IPS-18a (cell line): ENCODE measurements around the gene ATP13A1.

Experiments
- H3K27ac ChIP-seq: one replicate; pipeline ENCODE4 v1.5.1; 2013; ENCODE audit warnings: low read length
- H3K27me3 ChIP-seq: one replicate; pipeline ENCODE4 v1.6.1; 2013; ENCODE audit warnings: mild to moderate bottlenecking, low read length; ENCODE audit not compliant: control insufficient read depth, insufficient read depth
- H3K36me3 ChIP-seq: one replicate; pipeline ENCODE4 v1.6.1; 2013; ENCODE audit warnings: low read depth, low read length; ENCODE audit not compliant: control insufficient read depth
- H3K4me1 ChIP-seq: one replicate; pipeline ENCODE4 v1.6.1; 2013; ENCODE audit warnings: low read depth, low read length; ENCODE audit not compliant: control insufficient read depth
- H3K4me3 ChIP-seq: one replicate; pipeline ENCODE4 v1.5.1; 2013; ENCODE audit warnings: low read length
- H3K9ac ChIP-seq: one replicate; pipeline ENCODE4 v1.6.1; 2013; ENCODE audit warnings: mild to moderate bottlenecking, low read length, moderate library complexity
- H3K9me3 ChIP-seq: one replicate; pipeline ENCODE4 v1.6.1; 2013; ENCODE audit warnings: low read depth, low read length; ENCODE audit not compliant: control insufficient read depth

The ATP13A1 gene

GRCh38 chr19:19661675-19662251 lies 1.7 kb downstream of the ATP13A1 start:
- H3K27ac ChIP-seq, result no peak overlapping the region
- no peaks in the 10 kb centered on the region for H3K27me3 ChIP-seq
- H3K36me3 ChIP-seq, result peaks cover 28% of the 10 kb centered on the region
- no peak overlapping the region for H3K9ac ChIP-seq
- H3K4me3 ChIP-seq, result no peak overlapping the region
- peaks cover 6% of the 10 kb centered on the region for H3K4me1 ChIP-seq
- H3K9me3 ChIP-seq, result no peaks in the 10 kb centered on the region

- Histone ChIP-seq H3K9me3 (no peaks in the 10 kb centered on the region), H3K9ac (no peak overlapping the region), H3K4me3 (no peak overlapping the region), H3K36me3 (peaks cover 34% of the 10 kb centered on the region), H3K27ac (no peak overlapping the region), H3K4me1 (peaks cover 6% of the 10 kb centered on the region), H3K27me3 (no peaks in the 10 kb centered on the region)
Measured at GRCh38 chr19:19661141-19661674, 2.3 kb downstream of the ATP13A1 start.

- Histone ChIP-seq H3K27me3 (no peaks in the 10 kb centered on the region), H3K9me3 (no peaks in the 10 kb centered on the region), H3K9ac (no peak overlapping the region), H3K4me1 (peaks cover 6% of the 10 kb centered on the region), H3K27ac (no peak overlapping the region), H3K4me3 (no peak overlapping the region), H3K36me3 (peaks cover 48% of the 10 kb centered on the region)
Measured at GRCh38 chr19:19659646-19660245, 3.7 kb downstream of the ATP13A1 start.

GRCh38 chr19:19657397-19657783 lies 6.1 kb downstream of the ATP13A1 start:
- Histone ChIP-seq H3K27ac (no peak overlapping the region), H3K4me1 (peaks cover under 1% of the 10 kb centered on the region), H3K27me3 (no peaks in the 10 kb centered on the region), H3K9me3 (no peaks in the 10 kb centered on the region), H3K36me3 (peaks cover 72% of the 10 kb centered on the region), H3K4me3 (no peak overlapping the region), H3K9ac (no peak overlapping the region)

DNA sequence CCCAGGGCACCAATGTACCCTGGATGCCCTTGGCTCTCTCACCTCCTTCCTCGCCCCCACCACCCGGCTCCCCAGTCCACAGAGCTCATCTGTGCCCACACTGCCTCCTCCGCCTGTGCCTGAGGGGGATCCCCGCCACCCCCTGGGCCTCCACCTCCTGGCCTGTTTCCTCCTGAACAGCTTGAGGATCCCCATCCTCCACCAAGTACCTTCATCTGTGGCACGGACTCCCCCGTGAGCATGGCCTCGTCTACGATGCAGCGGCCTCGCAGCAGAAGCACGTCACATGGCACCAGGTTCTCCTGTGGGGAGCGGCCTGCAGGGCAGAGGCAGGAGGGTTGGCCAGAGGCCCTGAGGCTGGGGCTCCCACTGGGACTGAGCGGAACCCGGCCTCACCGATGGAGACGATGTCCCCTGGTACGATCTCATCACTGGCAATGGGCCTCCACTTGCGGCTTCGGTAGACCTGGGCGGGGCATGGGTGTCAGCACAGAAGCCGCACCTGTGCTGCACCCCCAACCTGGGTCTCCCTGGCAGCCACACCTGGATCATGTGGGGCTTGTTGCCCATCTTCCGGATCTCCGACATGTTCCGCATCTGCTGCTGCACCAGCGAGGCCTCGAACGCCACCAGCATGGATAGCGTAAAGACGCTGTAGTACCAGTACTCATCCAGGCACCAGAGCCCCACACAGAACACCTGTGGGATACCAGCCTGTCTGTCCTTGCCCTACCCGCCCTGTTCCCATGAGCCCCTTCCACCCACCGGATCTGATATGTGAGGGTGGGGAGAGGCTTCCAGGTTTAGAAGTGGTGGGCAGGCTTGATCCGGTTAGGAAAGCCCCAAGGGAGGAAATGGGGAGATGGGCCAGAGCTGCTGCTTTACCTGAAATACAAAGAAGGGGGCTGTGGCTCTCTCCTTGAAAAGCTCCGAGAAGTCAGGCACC lies 6.8 kb downstream of the ATP13A1 start:
- no peaks in the 10 kb centered on the region for H3K9me3 ChIP-seq
- no peak overlapping the region for H3K9ac ChIP-seq
- H3K27ac ChIP-seq, result no peak overlapping the region

DNA sequence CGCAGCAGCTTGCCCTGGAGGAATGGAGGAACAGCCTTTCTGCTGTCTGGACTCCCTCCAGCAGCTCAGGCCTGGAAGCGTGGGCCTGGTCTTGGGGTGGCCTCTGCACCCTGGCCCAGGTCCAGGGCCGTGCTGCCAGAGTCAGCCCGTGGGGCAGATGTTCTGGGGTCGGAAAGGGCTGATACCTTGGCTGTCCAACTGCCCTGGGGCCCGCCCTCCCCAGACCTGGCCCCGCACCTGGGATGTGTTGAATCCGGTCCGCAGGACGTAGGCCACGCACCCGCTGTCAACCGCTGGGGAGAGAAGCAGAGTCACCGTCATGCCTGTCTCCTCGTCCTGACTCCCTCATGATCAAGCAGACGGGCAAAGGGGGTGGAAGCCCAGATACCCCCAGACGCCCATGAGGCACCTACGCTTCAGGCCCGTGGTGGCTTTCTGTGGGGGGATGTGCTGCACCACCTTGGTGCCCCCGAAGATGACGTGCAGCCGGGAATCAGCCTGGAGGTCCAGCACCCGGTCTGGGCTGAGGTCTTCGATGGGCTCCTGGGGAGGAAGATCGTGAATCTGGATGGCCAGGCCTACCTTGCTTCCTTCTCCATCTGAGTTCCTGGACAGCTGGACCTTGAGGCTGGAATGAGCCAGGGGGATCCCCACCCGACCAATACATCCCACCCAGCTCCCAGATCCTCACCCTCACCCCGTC lies 7.7 kb downstream of the ATP13A1 start:
- Histone ChIP-seq H3K4me3 (no peak overlapping the region), H3K9ac (no peak overlapping the region), H3K27ac (no peak overlapping the region), H3K27me3 (no peaks in the 10 kb centered on the region), H3K4me1 (no peaks in the 10 kb centered on the region), H3K9me3 (no peaks in the 10 kb centered on the region), H3K36me3 (peaks cover 85% of the 10 kb centered on the region)

More for the DNA sequence above, 6.8 kb downstream of the ATP13A1 start:
- no peaks in the 10 kb centered on the region for H3K4me1 ChIP-seq
- H3K27me3 ChIP-seq, result no peaks in the 10 kb centered on the region
- H3K4me3 ChIP-seq, result no peak overlapping the region
- H3K36me3 ChIP-seq, result peaks cover 79% of the 10 kb centered on the region

GRCh38 chr19:19655051-19655594 lies 8.4 kb downstream of the ATP13A1 start:
- Histone ChIP-seq H3K27me3 (no peaks in the 10 kb centered on the region), H3K4me3 (no peak overlapping the region), H3K27ac (no peak overlapping the region), H3K9ac (no peak overlapping the region), H3K4me1 (no peaks in the 10 kb centered on the region), H3K36me3 (peaks cover 85% of the 10 kb centered on the region), H3K9me3 (no peaks in the 10 kb centered on the region)

DNA sequence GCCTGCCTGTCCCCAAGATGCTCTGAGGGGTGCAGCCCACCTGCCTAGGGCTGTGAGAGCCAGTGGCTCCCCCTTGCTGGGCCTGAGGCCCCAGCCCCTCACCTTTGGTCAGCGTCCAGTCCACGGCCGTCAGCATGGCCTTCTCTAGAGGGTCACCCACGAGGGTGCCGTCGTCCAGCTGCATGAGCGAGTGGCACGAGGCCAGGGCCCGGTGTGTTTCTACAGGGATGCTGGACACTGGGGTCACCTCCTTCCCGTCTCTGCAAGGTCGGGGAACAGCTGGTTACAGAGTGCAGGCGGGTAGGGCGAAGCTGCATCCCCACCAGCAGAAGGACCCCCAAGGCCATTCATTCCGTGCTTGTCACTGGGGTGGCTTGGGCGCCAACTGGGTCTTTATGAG lies 9.0 kb downstream of the ATP13A1 start:
- H3K36me3 ChIP-seq, result peaks cover 86% of the 10 kb centered on the region

GRCh38 chr19:19653597-19654147 lies 9.8 kb downstream of the ATP13A1 start:
- peaks cover 87% of the 10 kb centered on the region for H3K36me3 ChIP-seq
- H3K27ac ChIP-seq, result no peak overlapping the region

More for the DNA sequence above, 9.0 kb downstream of the ATP13A1 start:
- H3K27ac ChIP-seq, result no peak overlapping the region
- no peak overlapping the region for H3K4me3 ChIP-seq
- H3K9ac ChIP-seq, result no peak overlapping the region
- no peaks in the 10 kb centered on the region for H3K27me3 ChIP-seq
- H3K4me1 ChIP-seq, result no peaks in the 10 kb centered on the region
- no peaks in the 10 kb centered on the region for H3K9me3 ChIP-seq

DNA sequence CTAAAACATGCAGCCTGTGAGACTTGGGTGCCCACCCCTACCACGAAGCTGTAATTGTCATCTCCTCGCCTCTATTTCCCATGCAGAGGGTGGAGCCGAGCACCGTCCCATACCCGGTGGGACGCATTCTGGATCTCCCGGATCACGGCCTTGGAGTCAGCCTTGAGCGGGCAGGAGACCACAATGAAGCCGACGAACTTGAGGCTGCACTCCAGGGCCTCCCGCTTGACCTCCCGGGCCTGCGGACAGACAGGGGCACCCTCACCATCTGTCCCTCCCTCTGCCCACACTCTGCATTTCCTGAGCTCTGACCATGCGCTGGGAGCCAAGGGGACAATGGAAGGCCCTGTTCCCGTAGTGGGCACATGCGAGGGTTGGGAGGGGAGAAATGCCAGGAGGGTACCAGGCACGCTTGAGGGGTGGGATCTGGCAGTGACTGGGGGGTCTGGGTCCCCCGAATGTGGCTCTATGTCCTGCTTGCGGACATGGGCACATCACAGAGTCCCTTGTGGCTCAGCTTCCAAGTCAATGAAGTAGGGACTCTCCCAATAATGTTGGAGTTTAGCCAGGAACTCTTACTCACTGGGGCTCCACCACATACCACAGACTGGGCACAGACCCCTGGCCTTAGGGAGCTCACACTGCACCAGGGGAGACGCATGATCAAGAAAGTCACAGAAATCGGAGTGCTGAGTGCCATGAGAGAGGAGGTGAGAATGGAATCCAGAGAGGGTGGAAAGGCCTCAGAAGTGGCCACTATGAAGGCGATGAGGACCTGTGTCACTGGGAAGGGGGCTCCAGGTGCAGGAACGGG lies 10.8 kb downstream of the ATP13A1 start:
- H3K36me3 ChIP-seq, result peaks cover 82% of the 10 kb centered on the region
- H3K27me3 ChIP-seq, result no peaks in the 10 kb centered on the region
- H3K4me1 ChIP-seq, result no peaks in the 10 kb centered on the region
- H3K4me3 ChIP-seq, result no peak overlapping the region
- H3K9ac ChIP-seq, result no peak overlapping the region
- H3K9me3 ChIP-seq, result no peaks in the 10 kb centered on the region
- H3K27ac ChIP-seq, result no peak overlapping the region

More at GRCh38 chr19:19653597-19654147, 9.8 kb downstream of the ATP13A1 start:
- Histone ChIP-seq H3K4me1 (no peaks in the 10 kb centered on the region), H3K4me3 (no peak overlapping the region), H3K9ac (no peak overlapping the region), H3K9me3 (no peaks in the 10 kb centered on the region), H3K27me3 (no peaks in the 10 kb centered on the region)
